GM19240 (cell line): ENCODE results near the gene PEDS1.
"Not testable (repeated sequence)": the region's sequence is repeated elsewhere in the genome, so short reads cannot be mapped to it uniquely, and the experiment has no call there.

Experiments
- DNase-seq: peaks from one replicate; pipeline ENCODE4 v3.0.0; 2011; ENCODE audit warnings: low spot score; ENCODE audit not compliant: insufficient read length

Gene PEDS1

DNA sequence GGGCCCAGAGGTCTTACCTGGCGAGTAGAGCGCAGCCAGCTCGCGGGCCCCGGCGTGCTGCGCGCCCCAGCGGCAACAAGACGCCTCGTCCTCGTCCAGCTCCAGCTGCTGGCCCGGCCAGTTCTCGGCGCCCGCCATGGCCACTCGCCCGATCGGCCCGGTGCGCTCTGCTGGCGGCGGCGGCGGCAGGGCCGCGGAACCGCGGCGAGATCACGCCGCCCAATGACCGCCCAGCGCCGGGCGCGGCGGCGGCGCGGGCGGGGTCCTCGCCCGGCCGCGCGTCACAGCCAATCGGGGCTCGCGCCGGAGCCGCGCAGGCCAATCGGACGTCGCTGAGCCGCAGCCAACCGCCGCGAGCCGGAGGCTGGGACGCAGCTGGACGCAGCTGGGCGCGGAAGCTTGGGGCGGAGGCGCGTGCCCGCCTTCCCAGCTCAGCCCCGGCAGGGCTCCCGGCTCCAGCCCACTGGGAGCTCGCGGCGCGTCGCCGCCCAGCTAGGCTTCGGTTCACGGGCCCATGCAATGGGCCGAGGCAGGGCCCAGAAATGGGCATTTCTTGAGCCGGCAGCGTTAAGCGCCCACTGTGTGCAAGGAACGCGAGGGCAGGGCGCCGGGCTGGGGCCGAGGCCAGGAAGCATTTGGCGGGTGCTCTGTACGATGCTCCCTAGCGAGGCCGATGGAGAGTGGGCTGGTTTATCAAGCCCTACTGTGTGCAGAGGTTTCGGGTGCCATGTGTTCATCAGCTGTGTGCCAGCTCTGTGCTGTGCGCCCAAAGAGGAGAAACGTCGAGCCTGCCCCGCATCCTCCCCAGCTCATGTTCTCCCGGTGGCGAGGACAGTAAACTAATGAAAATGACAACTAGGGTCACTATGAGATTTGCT, at the start of gene PEDS1:
PEDS1 (minus strand) TSS at position 224 of the 878 bp plus-strand sequence; CDS start at position 138, 86 bp downstream.
- peak; percentile 98 for DNase-seq

GRCh38 chr20:50202677-50203076, 49.2 kb upstream of the PEDS1 start:
- no peak for DNase-seq

DNA sequence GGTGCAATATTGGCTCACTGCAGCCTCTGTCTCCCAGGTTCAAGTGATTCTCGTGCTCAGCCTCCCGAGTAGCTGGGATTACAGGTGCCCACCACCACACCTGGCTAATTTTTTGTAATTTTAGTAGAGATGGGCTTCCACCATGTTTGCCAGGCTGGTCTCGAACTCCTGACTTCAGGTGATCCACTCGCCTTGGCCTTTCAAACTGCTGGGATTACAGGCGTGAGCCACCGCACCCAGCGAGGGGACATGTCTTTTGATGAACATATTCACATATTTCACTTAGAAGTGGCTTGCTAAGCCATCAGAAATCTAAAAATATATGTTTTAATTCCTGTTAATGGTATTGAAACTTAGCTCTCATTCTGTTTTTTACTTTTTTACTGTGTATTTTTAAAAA, 48.2 kb upstream of the PEDS1 start:
- DNase-seq: not testable (repeated sequence)

DNA sequence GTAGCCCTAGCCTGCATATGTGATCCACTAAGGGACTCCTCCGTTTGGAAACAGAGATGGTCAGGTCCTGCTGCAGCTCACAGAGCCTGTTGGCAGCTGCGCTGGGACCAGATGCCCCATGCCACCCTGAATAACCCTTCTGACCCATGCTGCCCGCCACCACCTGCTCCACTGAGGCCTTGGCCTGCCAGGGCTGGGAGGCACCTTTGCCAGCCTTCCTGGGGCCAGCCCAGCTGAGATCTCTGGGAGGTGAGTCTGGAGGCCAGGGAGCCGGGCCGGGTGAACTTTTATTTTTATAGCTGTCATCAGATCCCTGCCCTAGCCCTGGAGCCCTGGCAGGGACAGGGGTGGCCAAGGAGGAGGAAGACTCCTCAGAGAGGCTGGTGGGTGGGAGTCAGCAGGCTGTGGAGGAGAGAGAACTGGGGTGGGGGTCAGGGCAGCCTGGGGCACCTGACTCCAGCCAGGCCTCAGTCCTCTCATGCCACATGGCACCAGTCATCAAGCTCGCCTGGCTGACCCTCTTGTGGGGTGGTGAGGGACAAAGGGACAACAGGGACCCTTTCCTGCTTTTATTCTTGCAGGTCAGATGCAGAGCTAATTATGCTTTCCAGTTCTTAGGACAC, 47.1 kb upstream of the PEDS1 start:
- DNase-seq: no peak

DNA sequence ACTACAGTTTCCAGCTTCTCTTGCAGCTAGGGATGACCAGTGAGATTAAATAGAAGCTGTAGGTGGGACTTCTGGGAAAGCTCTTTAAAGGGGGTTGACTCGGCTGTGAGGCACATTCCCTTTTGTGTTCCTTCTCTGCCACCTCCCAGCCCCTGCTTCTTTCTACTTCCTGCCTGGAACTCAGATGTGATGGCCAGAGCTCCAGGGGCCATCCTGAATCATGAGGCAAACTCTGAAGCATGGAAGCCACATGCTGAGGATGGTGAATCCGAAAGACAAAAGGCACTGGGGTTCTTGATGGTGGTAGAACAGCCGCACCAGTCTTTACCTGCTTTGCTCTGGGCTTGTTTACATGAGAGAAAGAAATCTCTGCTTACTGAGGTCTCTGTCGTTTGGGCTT, 46.2 kb upstream of the PEDS1 start:
- DNase-seq: no peak

- DNase-seq: no peak
These were observed 45.2 kb upstream of the PEDS1 start for GRCh38 chr20:50198716-50199115.

DNA sequence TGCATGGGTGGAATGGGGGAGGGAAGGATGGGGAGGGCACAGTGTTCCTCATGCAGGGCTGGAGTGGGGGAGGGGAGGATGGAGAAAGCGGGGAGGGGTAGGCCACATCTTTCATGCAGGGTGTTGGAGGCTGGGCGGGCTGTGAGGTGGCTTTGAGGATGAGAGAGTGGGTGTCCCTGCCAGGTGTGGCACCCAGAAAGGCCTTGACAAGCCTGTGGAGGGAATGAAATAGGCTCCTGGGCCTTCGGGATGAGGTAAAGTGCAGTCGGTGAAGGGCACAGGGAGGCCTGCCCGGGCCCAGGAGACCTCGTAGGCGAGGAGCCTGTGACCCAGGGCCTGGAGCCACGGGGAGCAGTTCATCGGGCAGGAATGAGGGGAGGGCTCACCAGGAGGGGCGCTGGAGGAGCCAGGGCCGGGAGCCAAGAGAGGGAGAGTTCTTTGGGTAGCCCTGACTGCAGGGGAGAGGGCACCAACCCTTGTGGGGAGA, 44.7 kb upstream of the PEDS1 start:
- DNase-seq: no peak

- no peak for DNase-seq
These were observed 44.1 kb upstream of the PEDS1 start for GRCh38 chr20:50197463-50198179.

DNA sequence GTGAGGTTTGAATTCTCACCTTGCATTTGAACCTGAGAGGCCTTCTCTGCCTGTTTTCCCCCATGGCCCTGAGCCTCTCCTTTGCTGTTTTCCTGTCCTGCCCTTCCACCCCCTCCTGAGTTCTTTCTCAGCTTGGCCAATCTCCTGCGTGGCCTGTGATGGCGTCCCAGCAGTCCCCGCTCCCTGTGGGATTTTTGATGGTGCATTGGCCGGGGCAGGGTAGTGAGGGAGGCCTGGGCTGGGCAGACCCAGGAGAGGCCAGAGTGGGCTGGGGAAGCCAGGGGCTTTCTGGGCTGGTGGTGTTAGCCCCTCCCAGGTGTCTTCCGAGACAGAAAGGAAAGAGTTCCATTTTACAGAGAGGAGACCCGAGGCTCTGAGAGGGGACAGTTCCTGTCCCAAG, 43.4 kb upstream of the PEDS1 start:
- no peak for DNase-seq

DNA sequence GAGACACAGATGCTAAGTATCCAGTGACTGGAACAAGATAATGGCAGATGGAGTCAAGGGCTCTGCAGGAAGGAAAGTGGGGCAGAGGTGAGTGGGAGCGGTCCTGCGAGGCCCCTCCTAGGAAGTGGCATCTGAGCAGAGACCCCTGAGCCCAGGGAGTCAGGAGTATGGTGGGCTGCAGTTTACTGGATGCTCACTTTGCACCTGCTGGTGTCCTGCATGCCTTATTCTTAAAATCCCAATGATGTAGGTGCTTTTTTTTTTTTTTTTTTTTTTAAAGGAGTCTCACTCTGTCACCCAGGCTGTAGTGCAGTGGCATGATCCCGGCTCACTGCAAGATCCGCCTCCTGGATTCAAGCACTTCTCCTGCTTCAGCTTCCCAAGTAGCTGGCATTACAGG, 42.7 kb upstream of the PEDS1 start:
- no peak for DNase-seq

DNA sequence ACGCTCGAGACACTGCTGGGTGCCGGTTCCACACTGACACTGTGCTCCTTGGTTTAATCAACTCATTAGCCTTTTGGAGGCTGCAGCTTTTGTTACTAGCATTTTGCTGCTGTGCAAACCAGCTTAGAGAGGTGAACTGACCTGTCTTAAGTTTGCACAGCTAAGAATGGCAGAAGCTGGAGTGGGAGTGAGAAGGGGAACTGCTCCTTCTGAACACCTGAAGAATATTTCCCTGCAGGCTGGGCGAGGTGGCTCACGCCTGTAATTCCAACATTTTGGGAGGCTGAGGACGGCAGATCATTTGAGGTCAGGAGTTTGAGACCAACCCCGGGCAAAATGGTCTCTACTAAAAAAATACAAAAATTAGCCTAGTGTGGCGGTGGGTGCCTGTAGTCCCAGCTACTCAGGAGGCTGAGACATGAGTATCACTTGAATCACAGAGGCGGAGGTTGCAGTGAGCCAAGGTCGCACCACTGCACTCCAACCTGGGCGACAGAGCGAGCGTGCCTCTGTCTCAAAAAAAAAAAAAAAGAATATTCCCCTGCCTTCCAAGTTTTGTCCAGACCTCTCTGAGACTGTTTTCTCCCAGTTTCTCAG, 42.1 kb upstream of the PEDS1 start:
- no peak for DNase-seq

- DNase-seq: no peak
These were observed 41.5 kb upstream of the PEDS1 start for GRCh38 chr20:50194831-50195523.

DNA sequence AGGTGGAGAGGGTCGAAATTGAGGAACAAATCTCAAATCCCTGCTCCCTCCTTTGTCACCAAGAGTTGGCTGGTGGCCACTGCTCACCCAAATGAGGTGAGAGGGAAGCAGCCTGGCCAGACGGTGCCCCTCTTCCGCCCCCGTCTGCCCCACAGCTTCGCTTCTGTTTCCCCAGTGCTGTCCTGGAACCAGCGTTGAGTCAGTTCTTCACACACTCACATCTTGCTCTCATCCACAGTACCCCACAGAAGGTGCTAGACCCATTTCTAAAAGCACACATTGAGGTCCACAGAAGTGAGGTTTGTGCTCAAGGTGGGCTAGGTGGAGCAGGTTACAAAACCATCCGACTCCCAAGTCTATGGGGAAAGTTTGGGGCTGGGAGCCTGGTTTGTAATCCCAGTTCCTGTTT, 40.9 kb upstream of the PEDS1 start:
- DNase-seq: no peak

DNA sequence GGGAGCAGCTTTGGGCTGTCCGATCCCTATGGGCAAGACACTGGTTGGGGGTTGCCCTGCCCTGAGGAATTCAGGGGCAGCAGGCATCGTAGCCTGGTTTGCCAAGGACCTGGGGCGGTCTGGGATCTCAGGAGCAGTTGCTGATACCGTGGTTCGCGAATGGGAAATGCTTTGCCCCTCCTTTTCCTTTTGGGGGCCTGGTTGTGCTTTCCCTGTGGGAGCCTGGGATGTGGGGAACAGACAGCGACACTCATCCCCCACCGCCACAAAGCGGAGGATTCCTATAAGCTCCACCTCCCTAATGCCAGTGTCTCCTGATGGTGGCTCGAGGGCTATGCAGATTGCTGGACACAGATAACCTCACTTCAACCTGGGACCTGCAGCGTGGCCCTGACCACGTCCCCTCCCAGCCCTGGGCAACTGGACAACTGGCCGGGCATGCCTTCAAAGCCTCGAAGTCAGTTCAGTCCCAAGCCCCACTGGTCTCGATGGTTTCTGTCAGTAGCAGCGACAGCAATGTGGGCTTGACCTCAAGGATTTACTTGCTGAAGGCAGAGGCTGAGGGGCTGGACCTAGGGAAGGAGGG, 40.4 kb upstream of the PEDS1 start:
- no peak for DNase-seq

- DNase-seq: no peak
These were observed 39.8 kb upstream of the PEDS1 start for GRCh38 chr20:50193199-50193835.

DNA sequence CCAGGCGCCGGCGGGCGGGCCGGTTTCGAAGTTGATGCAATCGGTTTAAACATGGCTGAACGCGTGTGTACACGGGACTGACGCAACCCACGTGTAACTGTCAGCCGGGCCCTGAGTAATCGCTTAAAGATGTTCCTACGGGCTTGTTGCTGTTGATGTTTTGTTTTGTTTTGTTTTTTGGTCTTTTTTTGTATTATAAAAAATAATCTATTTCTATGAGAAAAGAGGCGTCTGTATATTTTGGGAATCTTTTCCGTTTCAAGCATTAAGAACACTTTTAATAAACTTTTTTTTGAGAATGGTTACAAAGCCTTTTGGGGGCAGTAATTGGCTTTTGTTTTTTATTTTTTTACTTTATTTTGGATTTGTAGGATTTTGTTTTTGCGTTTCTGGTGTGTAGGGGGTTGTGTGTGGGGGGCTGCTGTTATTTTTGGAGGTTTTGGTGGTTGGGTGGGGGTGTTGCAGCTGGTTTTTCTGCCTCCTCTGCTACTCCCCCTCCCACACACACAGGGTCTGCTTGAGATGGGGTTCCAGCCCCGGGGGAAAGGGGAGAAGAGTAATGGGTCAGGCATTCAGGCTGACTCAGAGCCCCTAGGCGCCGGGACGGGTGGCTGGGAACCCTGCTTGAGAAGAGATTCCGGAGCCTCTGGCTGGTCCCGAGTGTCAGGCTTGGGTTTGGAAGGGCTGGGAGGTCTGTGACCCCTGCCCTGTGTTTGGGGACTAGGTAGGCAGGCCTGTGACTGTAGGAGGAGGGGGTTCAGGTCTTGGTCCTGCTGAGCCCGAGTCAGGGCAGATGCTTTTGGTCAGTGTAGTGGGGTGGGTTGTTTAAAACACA, 39.1 kb upstream of the PEDS1 start:
- peak; percentile 84 for DNase-seq

DNA sequence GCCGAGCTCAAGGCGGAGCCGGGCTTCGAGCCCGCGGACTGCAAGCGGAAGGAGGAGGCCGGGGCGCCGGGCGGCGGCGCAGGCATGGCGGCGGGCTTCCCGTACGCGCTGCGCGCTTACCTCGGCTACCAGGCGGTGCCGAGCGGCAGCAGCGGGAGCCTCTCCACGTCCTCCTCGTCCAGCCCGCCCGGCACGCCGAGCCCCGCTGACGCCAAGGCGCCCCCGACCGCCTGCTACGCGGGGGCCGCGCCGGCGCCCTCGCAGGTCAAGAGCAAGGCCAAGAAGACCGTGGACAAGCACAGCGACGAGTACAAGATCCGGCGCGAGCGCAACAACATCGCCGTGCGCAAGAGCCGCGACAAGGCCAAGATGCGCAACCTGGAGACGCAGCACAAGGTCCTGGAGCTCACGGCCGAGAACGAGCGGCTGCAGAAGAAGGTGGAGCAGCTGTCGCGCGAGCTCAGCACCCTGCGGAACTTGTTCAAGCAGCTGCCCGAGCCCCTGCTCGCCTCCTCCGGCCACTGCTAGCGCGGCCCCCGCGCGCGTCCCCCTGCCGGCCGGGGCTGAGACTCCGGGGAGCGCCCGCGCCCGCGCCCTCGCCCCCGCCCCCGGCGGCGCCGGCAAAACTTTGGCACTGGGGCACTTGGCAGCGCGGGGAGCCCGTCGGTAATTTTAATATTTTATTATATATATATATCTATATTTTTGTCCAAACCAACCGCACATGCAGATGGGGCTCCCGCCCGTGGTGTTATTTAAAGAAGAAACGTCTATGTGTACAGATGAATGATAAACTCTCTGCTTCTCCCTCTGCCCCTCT, 38.2 kb upstream of the PEDS1 start:
- peak; percentile 38 for DNase-seq

DNA sequence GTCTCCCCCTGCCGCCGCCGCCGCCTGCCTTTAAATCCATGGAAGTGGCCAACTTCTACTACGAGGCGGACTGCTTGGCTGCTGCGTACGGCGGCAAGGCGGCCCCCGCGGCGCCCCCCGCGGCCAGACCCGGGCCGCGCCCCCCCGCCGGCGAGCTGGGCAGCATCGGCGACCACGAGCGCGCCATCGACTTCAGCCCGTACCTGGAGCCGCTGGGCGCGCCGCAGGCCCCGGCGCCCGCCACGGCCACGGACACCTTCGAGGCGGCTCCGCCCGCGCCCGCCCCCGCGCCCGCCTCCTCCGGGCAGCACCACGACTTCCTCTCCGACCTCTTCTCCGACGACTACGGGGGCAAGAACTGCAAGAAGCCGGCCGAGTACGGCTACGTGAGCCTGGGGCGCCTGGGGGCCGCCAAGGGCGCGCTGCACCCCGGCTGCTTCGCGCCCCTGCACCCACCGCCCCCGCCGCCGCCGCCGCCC, 37.6 kb upstream of the PEDS1 start:
- no peak for DNase-seq
